Measurements from ENCODE around the gene METTL16.

DNA sequence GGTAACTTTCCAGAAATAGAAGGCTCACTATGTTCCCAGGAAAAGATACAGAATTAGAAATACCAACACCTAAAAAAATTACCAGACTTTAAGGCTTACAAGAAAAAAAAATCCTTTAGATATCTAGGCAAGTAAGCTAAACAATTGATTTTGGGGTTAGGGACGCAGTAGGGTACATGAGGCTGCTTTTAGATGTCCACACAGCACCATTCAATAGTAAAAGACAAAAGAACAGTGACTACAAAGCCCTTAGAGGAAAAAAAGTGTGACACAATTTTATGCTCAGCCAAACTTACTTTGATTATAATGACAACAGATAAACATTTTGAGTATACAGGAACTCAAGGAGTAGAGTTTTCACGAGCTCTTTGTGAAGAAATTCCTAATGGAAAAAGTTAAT lies 29.9 kb downstream of the METTL16 start:
- TF ChIP-seq, protein P1, sequence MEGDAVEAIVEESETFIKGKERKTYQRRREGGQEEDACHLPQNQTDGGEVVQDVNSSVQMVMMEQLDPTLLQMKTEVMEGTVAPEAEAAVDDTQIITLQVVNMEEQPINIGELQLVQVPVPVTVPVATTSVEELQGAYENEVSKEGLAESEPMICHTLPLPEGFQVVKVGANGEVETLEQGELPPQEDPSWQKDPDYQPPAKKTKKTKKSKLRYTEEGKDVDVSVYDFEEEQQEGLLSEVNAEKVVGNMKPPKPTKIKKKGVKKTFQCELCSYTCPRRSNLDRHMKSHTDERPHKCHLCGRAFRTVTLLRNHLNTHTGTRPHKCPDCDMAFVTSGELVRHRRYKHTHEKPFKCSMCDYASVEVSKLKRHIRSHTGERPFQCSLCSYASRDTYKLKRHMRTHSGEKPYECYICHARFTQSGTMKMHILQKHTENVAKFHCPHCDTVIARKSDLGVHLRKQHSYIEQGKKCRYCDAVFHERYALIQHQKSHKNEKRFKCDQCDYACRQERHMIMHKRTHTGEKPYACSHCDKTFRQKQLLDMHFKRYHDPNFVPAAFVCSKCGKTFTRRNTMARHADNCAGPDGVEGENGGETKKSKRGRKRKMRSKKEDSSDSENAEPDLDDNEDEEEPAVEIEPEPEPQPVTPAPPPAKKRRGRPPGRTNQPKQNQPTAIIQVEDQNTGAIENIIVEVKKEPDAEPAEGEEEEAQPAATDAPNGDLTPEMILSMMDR (IDR thresholded peaks at IDR 0.05; ENCODE audit: borderline replicate concordance, extremely low read depth, low read length, poor library complexity, severe bottlenecking) = no peak
- no peak for TF ChIP-seq EZH2 (IDR thresholded peaks at IDR 0.05; ENCODE audit: borderline replicate concordance, low read depth, low read length, severe bottlenecking)

All from DND-41 (cell line).